Activated B cell treated with CpG ODN at 0.5 μM for 24 hours (primary cell): ENCODE results near the gene KIF27. TPM values are rescaled to one million over a fixed set of nuclear protein-coding genes. Genes with fewer than 3 reads are reported as not detected.
"Not testable (repeated sequence)": the region's sequence is repeated elsewhere in the genome, so short reads cannot be mapped to it uniquely, and the experiment has no call there.

Experiments
- ATAC-seq: fragments of 200-7000 bp; cut with Tn5 transposase; one replicate; pipeline ENCODE4 v1.10.0; 2021; ENCODE audit warnings: low read depth, mild to moderate bottlenecking, moderate library complexity
- CTCF ChIA-PET: fragments of 350-600 bp; sonication (Branson Sonifier 250); formaldehyde crosslinking; loops from one replicate; lab custom pipeline; 2021; ENCODE audit warnings: antibody characterized with exemption; lab: Charles Lee
- POLR2A ChIA-PET: fragments of 350-600 bp; sonication (Branson Sonifier 250); formaldehyde crosslinking; loops from one replicate; lab custom pipeline; 2021; ENCODE audit warnings: antibody characterized with exemption; lab: Charles Lee
- DNase-seq: peaks from one replicate; pipeline ENCODE4 v3.0.0; 2022
- H3K27ac Mint-ChIP-seq: one replicate; pipeline ENCODE4 v1.8.0; 2020; ENCODE audit warnings: mixed read lengths
- H3K27me3 Mint-ChIP-seq: one replicate; pipeline ENCODE4 v1.8.0; 2021; ENCODE audit warnings: mixed read lengths
- H3K36me3 Mint-ChIP-seq: one replicate; pipeline ENCODE4 v1.8.0; 2021; ENCODE audit warnings: low read depth, mixed read lengths
- H3K4me1 Mint-ChIP-seq: one replicate; pipeline ENCODE4 v1.8.0; 2021; ENCODE audit warnings: mixed read lengths
- H3K4me3 Mint-ChIP-seq: one replicate; pipeline ENCODE4 v1.8.0; 2020; ENCODE audit warnings: mild to moderate bottlenecking, mixed read lengths
- H3K9me3 Mint-ChIP-seq: one replicate; pipeline ENCODE4 v1.8.0; 2020; ENCODE audit warnings: mixed read lengths
- intact Hi-C: fragments of 100-400 bp; cut with micrococcal nuclease; formaldehyde crosslinking; loops from one replicate; pipeline ENCODE4 v1.15.1; 2024
- total RNA-seq: library from RNA; stranded (reverse); gene quantifications from 2 replicates; pipeline ENCODE4 v1.2.3, GENCODE V29; 2022

KIF27 gene
- total RNA-seq, 1 donor from 2014 or later, result 5.1 TPM

DNA sequence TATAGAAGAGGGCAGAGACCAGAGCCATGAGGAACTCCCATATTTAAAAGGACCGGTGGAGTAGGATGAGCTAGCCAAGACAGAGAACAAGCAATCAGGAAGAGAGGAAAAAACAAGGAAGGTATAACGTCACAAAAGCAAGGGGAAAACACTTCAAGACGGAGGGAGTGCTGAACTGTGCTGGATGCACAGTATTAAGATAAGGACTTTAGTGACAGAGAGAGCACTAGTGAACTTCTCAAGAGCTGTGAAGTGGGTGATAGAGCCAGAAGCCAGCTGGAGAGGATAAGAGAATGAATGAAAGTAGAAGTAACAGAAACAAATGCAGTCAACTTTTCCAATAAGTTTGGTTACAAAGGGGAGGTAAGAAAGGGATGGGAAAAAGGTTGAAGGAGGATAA lies 45.7 kb downstream of the KIF27 start:
- H3K27me3 Mint-ChIP-seq, CTCF ChIA-PET, H3K27ac Mint-ChIP-seq, H3K36me3 Mint-ChIP-seq, ATAC-seq, H3K9me3 Mint-ChIP-seq, POLR2A ChIA-PET, intact Hi-C loops, H3K4me3 Mint-ChIP-seq, H3K4me1 Mint-ChIP-seq, DNase-seq: not testable (repeated sequence)

DNA sequence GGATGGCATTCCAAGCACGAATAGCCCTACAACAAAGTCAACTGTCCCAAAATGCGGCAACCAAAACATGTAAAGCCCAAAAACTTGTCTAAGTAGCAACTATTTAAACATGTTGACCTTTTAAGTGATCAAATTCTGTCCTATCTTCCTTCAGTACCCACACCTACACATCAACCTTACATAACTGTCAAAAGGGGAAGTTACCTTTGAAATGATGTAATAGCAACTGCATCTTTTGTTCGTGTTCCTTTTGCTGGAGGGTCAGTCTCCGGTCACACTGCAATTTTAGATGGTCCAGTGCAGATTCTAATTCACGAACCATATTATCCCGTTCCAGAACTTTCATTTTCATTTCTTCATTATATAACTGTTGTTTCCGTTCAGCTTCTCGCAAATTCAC lies 71.3 kb downstream of the KIF27 start:
- CTCF ChIA-PET, H3K27me3 Mint-ChIP-seq, H3K27ac Mint-ChIP-seq, DNase-seq, H3K4me1 Mint-ChIP-seq, H3K9me3 Mint-ChIP-seq, H3K4me3 Mint-ChIP-seq, intact Hi-C loops, POLR2A ChIA-PET: not testable (repeated sequence)
- peak; percentile 31 for ATAC-seq
- peaks cover 15% of the 10 kb centered on the region for H3K36me3 Mint-ChIP-seq

DNA sequence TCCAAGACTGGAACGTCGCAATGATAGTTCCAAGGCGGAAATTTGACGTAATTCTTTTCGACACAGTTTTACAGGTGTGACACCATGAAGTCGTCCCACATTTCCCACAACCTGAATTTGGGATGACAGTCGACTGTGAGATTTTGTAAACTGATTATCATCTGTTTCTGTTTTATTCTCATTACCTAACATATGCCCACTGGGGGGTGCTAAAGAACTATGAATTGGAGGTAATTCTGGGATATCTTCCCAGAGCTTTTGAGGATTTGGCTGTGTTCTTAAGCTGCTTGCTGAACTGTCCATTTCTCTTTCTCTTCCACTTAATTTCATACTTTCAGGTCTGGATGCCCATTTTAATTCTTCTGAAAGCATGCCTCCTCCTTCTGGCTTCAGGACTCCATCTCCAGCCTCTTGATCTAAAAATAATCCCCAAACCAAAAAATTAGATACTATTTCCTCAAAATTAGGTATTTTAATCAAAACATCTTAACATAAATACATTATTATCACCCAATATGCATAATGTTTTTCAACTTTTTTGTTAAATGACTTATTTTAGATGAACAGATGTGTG lies 84.1 kb downstream of the KIF27 start:
- not testable (repeated sequence) for H3K27me3 Mint-ChIP-seq
- intact Hi-C loops, result loop anchor here (10.0 kb wide), 1 partner anchor 478 kb away; no protein-coding TSS in a partner anchor

DNA sequence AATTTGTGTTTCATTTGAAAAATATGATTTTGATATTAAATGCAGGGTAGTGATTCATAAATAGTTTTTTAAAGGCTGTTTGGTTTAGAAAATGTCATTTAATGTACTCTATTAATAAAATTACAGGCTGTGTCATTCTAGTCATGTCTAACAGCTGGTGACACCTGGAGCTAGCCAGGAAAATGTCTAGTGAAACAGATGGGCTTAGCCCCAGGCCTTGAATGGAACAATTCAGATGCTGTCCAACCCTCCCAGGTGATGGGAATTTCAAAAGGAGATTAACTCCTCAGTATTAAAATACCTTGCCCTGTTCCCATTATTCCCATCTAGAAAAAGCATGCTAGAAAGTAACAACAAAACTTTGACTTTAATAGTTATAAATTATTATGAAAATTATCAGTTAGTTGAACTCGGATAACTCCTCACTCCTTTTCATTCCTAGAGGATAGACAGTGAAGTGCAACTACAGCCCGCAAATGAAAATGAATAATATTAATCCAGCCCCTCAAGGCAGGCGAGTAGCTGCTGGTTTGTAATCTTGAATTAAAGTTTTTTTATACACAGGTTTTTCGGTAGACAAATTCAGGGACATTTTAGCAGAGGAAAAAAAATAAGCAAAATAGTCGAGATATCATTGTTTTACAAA lies 90.7 kb downstream of the KIF27 start:
- CTCF ChIA-PET, POLR2A ChIA-PET, H3K4me3 Mint-ChIP-seq, H3K36me3 Mint-ChIP-seq, H3K27ac Mint-ChIP-seq, H3K4me1 Mint-ChIP-seq, H3K9me3 Mint-ChIP-seq, ATAC-seq, H3K27me3 Mint-ChIP-seq, DNase-seq: not testable (repeated sequence)
- intact Hi-C loops, result loop anchor here (10.0 kb wide), 1 partner anchor 484 kb away; no protein-coding TSS in a partner anchor

More for the DNA sequence above, 84.1 kb downstream of the KIF27 start:
- CTCF ChIA-PET, DNase-seq, H3K27ac Mint-ChIP-seq, H3K9me3 Mint-ChIP-seq, ATAC-seq, H3K4me1 Mint-ChIP-seq, H3K4me3 Mint-ChIP-seq, POLR2A ChIA-PET, H3K36me3 Mint-ChIP-seq: not testable (repeated sequence)

DNA sequence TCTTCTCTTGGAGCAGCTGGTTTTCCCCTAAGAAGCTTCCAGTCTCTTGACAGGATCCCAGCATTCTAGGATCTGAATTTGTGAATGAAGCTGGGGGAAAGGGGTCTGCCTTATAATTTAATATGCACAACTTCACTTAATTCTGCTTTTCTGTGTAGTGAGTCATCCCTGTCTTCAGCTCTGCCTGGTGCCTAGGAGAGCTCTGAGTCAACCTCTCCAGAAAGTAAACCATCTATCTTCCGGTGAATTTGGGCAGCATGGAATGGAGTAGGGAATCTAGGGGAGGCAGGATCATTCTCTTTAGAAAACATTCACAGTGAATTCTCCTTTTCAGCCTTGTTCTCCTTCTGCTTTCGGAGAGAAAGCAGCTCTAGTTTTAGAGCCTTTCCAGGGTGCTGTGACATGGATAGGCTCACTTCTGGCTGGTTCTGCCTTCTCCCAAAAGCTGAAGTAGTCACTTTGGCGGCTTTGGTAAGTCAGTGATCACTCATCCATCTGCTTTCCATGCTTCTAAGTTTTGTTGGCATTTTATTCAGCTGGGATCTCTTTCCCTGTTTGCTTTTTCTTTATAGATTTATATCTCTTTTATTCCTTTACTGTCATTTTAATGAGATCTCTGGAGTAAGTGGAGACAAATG lies 96.1 kb downstream of the KIF27 start:
- intact Hi-C loops, POLR2A ChIA-PET: not testable (repeated sequence)

DNA sequence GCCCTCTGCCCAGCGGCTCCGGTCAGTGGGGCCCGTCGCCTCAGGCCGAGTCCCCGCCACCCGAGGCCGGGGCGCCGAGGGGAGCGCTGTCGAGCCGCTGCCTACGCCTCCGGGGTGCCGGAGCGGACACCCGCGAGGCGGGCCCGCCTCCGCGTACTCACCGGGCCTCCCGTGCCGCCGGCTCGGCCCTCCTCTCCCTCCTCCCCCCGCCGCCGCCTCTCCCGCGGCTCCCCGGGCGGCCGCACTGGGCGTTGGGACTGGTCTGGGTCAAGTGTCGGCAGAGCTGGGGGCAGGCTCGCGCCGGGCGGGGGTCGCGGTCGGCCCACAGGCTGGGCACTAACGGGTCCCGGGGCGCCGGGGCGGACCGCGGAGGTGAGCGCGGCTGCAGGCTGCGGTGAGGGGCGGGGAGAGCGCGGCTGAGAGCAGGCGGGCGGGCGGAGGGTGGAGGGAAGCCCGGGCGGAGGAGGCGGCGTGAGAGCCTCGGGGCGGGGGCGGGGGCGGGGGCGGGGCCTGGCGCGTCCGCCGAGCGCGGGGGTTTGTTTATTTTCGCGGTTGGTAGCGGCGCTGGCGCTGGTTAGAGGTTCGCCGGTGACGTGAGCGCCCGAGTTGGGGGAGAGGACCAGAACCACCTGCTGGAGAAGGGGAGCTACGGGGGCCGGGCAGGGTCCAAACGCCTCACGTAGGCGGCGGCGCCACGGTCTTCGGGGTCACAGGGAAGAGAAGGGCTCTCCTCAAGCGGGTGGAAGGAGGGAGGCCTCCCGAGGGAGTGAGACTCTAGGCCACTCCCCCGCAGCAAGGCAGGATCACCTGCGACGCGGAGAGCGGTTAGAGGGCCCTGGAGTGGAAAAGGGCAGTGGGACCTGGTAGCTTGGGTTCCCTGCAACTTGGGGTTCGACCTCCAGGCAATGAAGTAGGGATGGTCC lies 103.6 kb downstream of the KIF27 start, which contains the start of gene GKAP1:
Gene GKAP1 (minus strand): TSS at position 414 of the 923 bp plus-strand sequence. CDS start 11,252 bp downstream, outside the sequence.
- CTCF ChIA-PET, H3K9me3 Mint-ChIP-seq, H3K36me3 Mint-ChIP-seq, POLR2A ChIA-PET, H3K27me3 Mint-ChIP-seq: not testable (repeated sequence)
- peak; percentile 86 for ATAC-seq
- intact Hi-C loops, result loop anchor here (1.0 to 2.0 kb wide), 4 partner anchors 104 to 195 kb away; partner anchors contain the start of genes HNRNPK, IDNK, KIF27 and RMI1
- peak; percentile 83 for DNase-seq
- H3K4me1 Mint-ChIP-seq, result peaks cover 11% of the 10 kb centered on the region
- H3K27ac Mint-ChIP-seq, result peak within 1 kb of the TSS; percentile 75
- H3K4me3 Mint-ChIP-seq, result peak within 1 kb of the TSS; percentile 82

More for the DNA sequence above, 96.1 kb downstream of the KIF27 start:
- H3K36me3 Mint-ChIP-seq, H3K27ac Mint-ChIP-seq, DNase-seq, H3K4me3 Mint-ChIP-seq, H3K27me3 Mint-ChIP-seq, H3K9me3 Mint-ChIP-seq, CTCF ChIA-PET, ATAC-seq, H3K4me1 Mint-ChIP-seq: not testable (repeated sequence)

DNA sequence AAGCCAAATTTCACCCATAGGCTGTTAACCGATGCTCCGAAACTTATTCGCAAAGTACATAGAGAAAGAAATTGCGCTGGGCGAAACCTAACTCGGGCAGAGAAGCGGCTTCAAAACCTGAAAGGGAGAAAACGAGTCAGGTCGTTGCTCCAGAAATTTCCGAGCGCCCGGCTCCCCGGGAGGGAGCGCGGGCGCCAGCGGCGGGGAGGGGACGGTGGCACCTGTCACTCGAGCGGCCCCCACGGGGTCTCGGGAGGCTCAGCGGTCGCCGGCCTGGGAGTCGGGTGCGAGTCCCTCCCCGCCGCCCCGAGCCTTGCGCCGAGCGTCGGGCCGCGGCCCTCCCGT lies 104.2 kb downstream of the KIF27 start:
- POLR2A ChIA-PET, CTCF ChIA-PET, H3K9me3 Mint-ChIP-seq, H3K27me3 Mint-ChIP-seq, H3K36me3 Mint-ChIP-seq, DNase-seq, ATAC-seq: not testable (repeated sequence)
- H3K4me3 Mint-ChIP-seq, result peak overlapping the region; percentile 82
- H3K27ac Mint-ChIP-seq, result peak overlapping the region; percentile 75
- intact Hi-C loops, result loop anchor here (1.0 to 2.0 kb wide), 4 partner anchors 104 to 194 kb away; partner anchors contain the start of genes HNRNPK, IDNK, KIF27 and RMI1
- peaks cover 11% of the 10 kb centered on the region for H3K4me1 Mint-ChIP-seq

DNA sequence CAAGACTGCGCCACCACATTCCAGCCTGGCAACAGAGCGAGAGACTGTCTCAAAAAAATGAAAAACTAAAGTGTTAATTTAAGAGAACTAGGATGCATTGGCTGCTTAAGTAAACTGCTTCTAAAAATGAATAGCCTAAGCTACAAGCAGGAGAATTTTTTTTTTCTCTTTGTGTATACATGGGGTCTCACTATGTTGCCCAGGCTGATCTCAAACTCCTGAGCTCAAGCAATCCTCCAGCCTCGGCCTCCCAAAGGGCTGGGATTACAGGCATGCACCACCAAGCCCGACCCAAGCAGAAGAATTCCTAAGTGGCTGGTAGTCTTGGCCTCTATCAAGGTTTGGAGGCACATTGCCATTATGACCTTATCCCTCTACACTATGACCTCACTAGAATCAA lies 106.1 kb downstream of the KIF27 start:
- ATAC-seq, DNase-seq, intact Hi-C loops, H3K4me3 Mint-ChIP-seq, H3K27me3 Mint-ChIP-seq, H3K36me3 Mint-ChIP-seq, CTCF ChIA-PET, POLR2A ChIA-PET, H3K9me3 Mint-ChIP-seq, H3K27ac Mint-ChIP-seq: not testable (repeated sequence)
- H3K4me1 Mint-ChIP-seq, result peaks cover 11% of the 10 kb centered on the region

DNA sequence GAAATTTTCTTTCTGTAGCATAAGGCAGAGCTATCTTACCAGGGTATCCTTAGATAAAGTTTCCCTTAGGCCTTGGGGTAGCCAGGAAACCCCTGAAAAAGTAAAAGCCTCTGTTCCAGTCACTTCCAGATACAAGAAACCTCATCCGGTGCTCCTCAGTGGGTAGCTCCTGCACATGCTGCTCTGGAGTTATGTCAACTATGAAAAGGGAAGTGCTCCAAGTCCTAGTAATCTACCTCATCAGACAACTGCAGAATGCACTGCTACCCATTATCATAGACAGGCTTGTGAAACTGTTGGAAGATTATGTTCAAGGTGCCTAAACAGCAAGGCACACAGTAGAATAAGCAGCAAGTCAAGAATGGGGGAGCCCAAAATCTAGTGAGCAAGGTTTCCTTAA lies 112.0 kb downstream of the KIF27 start:
- H3K36me3 Mint-ChIP-seq, H3K9me3 Mint-ChIP-seq, H3K4me1 Mint-ChIP-seq, H3K4me3 Mint-ChIP-seq, H3K27ac Mint-ChIP-seq, CTCF ChIA-PET, H3K27me3 Mint-ChIP-seq, DNase-seq, ATAC-seq, POLR2A ChIA-PET, intact Hi-C loops: not testable (repeated sequence)

DNA sequence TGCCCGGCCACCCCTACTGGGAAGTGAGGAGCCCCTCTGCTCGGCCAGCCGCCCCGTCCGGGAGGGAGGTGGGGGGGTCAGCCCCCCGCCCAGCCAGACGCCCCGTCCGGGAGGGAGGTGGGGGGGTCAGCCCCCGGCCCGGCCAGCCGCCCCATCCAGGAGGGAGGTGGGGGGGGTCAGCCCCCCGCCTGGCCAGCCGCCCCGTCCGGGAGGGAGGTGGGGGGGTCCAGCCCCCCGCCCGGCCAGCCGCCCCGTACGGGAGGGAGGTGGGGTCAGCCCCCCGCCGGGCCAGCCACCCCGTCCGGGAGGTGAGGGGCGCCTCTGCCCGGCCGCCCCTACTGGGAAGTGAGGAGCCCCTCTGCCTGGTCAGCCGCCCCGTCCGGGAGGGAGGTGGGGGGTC lies 116.8 kb downstream of the KIF27 start:
- H3K27ac Mint-ChIP-seq, H3K27me3 Mint-ChIP-seq, intact Hi-C loops, H3K4me3 Mint-ChIP-seq, H3K36me3 Mint-ChIP-seq, ATAC-seq, H3K4me1 Mint-ChIP-seq, POLR2A ChIA-PET, CTCF ChIA-PET, DNase-seq, H3K9me3 Mint-ChIP-seq: not testable (repeated sequence)

DNA sequence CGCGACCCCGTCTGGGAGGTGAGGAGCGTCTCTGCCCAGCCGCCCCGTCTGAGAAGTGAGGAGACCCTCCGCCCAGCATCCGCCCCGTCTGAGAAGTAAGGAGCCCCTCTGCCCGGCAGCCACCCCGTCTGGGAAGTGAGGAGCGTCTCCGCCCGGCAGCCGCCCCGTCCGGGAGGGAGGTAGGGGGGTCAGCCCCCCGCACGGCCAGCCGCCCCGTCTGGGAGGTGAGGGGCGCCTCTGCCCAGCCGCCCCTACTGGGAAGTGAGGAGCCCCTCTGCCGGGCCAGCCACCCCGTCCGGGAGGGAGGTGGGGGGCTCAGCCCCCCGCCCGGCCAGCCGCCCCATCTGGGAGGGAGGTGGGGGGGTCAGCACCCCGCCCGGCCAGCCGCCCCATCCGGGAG lies 117.3 kb downstream of the KIF27 start:
- peaks cover 11% of the 10 kb centered on the region for H3K36me3 Mint-ChIP-seq
- H3K4me1 Mint-ChIP-seq, result not testable (repeated sequence)

More for the DNA sequence above, 117.3 kb downstream of the KIF27 start:
- H3K4me3 Mint-ChIP-seq, H3K9me3 Mint-ChIP-seq, H3K27ac Mint-ChIP-seq, H3K27me3 Mint-ChIP-seq, DNase-seq, ATAC-seq, intact Hi-C loops, CTCF ChIA-PET, POLR2A ChIA-PET: not testable (repeated sequence)
